Caco-2 (cell line): Measurements from ENCODE around the gene LOC101059915.

Experiments used
- BruUV-seq: library from RNA; stranded (reverse); fragments of 400-500 nt; replicated peaks from 2 replicates; lab custom pipeline; 2021; lab: Mats Ljungman, UMichigan
- CTCF ChIA-PET: fragments of 300-600 bp; sonication (Branson Sonifier 250); formaldehyde crosslinking; loops from one replicate; lab custom pipeline; 2022; ENCODE audit warnings: antibody characterized with exemption; lab: Charles Lee
- POLR2A ChIA-PET: fragments of 300-600 bp; sonication (Branson Sonifier 250); formaldehyde crosslinking; loops from one replicate; lab custom pipeline; 2022; ENCODE audit warnings: antibody characterized with exemption; lab: Charles Lee
- DNase-seq, 2 experiments: peaks; one replicate each; pipeline versions ENCODE4 v3.0.0 to v3.0.0-alpha.2; 2020 to 2022
- H3K27me3 ChIP-seq: replicated peaks from 2 replicates; pipeline ENCODE4 v1.6.0; 2011; ENCODE audit warnings: low read length; ENCODE audit not compliant: control insufficient read depth, insufficient read depth
- H3K36me3 ChIP-seq: 2 replicates; pipeline ENCODE4 v1.5.1; 2011; ENCODE audit warnings: low read length; ENCODE audit not compliant: control insufficient read depth, insufficient read depth
- H3K4me1 ChIP-seq: fragments of 250-450 bp; sonication (Bioruptor Pico); 2 replicates; pipeline ENCODE4 v1.5.1; 2020; ENCODE audit warnings: mild to moderate bottlenecking
- H3K4me3 ChIP-seq: 2 replicates; pipeline ENCODE4 v1.5.1; 2011; ENCODE audit warnings: low read depth, mild to moderate bottlenecking, control low read depth, low read length
- H3K9me3 ChIP-seq: fragments of 250-450 bp; sonication (Bioruptor Pico); 2 replicates; pipeline ENCODE4 v1.5.1; 2020; ENCODE audit warnings: mild to moderate bottlenecking, moderate library complexity
- H3K27ac Mint-ChIP-seq: one replicate; pipeline ENCODE4 v1.8.0; 2022; ENCODE audit warnings: mixed read lengths; ENCODE audit not compliant: unreplicated experiment
- H3K27me3 Mint-ChIP-seq: one replicate; pipeline ENCODE4 v1.8.0; 2022; ENCODE audit warnings: mixed read lengths; ENCODE audit not compliant: insufficient read depth, unreplicated experiment
- H3K36me3 Mint-ChIP-seq: one replicate; pipeline ENCODE4 v1.8.0; 2022; ENCODE audit warnings: mild to moderate bottlenecking, mixed read lengths; ENCODE audit not compliant: insufficient read depth, unreplicated experiment
- H3K4me1 Mint-ChIP-seq: one replicate; pipeline ENCODE4 v1.8.0; 2022; ENCODE audit warnings: low read depth, mixed read lengths; ENCODE audit not compliant: unreplicated experiment
- H3K4me3 Mint-ChIP-seq: one replicate; pipeline ENCODE4 v1.8.0; 2022; ENCODE audit warnings: mild to moderate bottlenecking, moderate library complexity, mixed read lengths; ENCODE audit not compliant: unreplicated experiment
- H3K9me3 Mint-ChIP-seq: one replicate; pipeline ENCODE4 v1.8.0; 2022; ENCODE audit warnings: mixed read lengths; ENCODE audit not compliant: unreplicated experiment
- CTCF ChIP-seq, 2 experiments: fragments of 200-600 bp in 1 of 2; IDR thresholded peaks; 1 replicate in 1 of 2; 2 replicates in 1 of 2; pipeline versions ENCODE4 v1.5.1 to v1.8.0; 2011 to 2022; ENCODE audit warnings: antibody characterized with exemption in 1 of 2, control low read depth in 1 of 2, inconsistent platforms in 1 of 2, low read depth in 1 of 2, low read length in 1 of 2, mild to moderate bottlenecking in 1 of 2, moderate library complexity in 1 of 2; ENCODE audit not compliant: insufficient read depth in 1 of 2, severe bottlenecking in 1 of 2, unreplicated experiment in 1 of 2
- intact Hi-C: fragments of 100-400 bp; cut with micrococcal nuclease; formaldehyde crosslinking; loops from one replicate; pipeline ENCODE4 v1.10.0; 2022; ENCODE audit not compliant: unreplicated experiment

LOC101059915 gene

GRCh38 chrX:71621603-71622002 is 45.7 kb upstream of the LOC101059915 start:
- ChIA-PET POLR2A (no interaction called here), CTCF (interaction anchor here (0.9 kb wide), 1 partner anchor 31 kb away, joined by 3 read pairs; no protein-coding TSS in a partner anchor)

GRCh38 chrX:71622032-71622575 is 45.2 kb upstream of the LOC101059915 start:
- intact Hi-C loops = no loop called here
- CTCF ChIA-PET = no interaction called here

More at GRCh38 chrX:71621603-71622002, 45.7 kb upstream of the LOC101059915 start:
- no peak for TF ChIP-seq CTCF (IDR thresholded peaks at IDR 0.05; ENCODE audit: insufficient read depth in 1 of 2, low read depth in 1 of 2, low read length in 1 of 2, severe bottlenecking in 1 of 2, unreplicated experiment in 1 of 2)
- H3K9me3 Mint-ChIP-seq = no peaks in the 10 kb centered on the region
- DNase-seq = no peak
- H3K27me3 Mint-ChIP-seq = no peaks in the 10 kb centered on the region
- no peaks in the 10 kb centered on the region for H3K27me3 ChIP-seq
- H3K27ac Mint-ChIP-seq = peak overlapping the region; percentile 22
- no peaks in the 10 kb centered on the region for H3K4me1 Mint-ChIP-seq
- H3K36me3 Mint-ChIP-seq = no peaks in the 10 kb centered on the region
- no peak overlapping the region for H3K4me3 ChIP-seq
- H3K4me1 ChIP-seq = peaks cover 11% of the 10 kb centered on the region; the same call in 1 of the 2 replicates
- no TSS peak for BruUV-seq
- H3K9me3 ChIP-seq = no peaks in the 10 kb centered on the region
- intact Hi-C loops = no loop called here
- no peaks in the 10 kb centered on the region for H3K36me3 ChIP-seq
- no peak overlapping the region for H3K4me3 Mint-ChIP-seq

More at GRCh38 chrX:71622032-71622575, 45.2 kb upstream of the LOC101059915 start:
- TF ChIP-seq CTCF (IDR thresholded peaks at IDR 0.05; ENCODE audit: insufficient read depth in 1 of 2, low read depth in 1 of 2, low read length in 1 of 2, severe bottlenecking in 1 of 2, unreplicated experiment in 1 of 2) = no peak
- POLR2A ChIA-PET = no interaction called here
- Histone ChIP-seq H3K36me3 (no peaks in the 10 kb centered on the region), H3K9me3 (no peaks in the 10 kb centered on the region), H3K4me3 (no peak overlapping the region), H3K4me1 (peaks cover 11% of the 10 kb centered on the region; the same call in 1 of the 2 replicates), H3K27me3 (no peaks in the 10 kb centered on the region)
- H3K27me3 Mint-ChIP-seq = no peaks in the 10 kb centered on the region
- H3K4me3 Mint-ChIP-seq = no peak overlapping the region
- no TSS peak for BruUV-seq
- peak overlapping the region; percentile 50 for H3K27ac Mint-ChIP-seq
- no peaks in the 10 kb centered on the region for H3K36me3 Mint-ChIP-seq
- no peaks in the 10 kb centered on the region for H3K4me1 Mint-ChIP-seq
- H3K9me3 Mint-ChIP-seq = no peaks in the 10 kb centered on the region
- no peak for DNase-seq
